EH (cell line): Measurements from ENCODE around the gene BIRC3.
"Not testable (repeated sequence)": the region's sequence is repeated elsewhere in the genome, so short reads cannot be mapped to it uniquely, and the experiment has no call there.

ENCODE experiments used
- DNase-seq: peaks from one replicate; pipeline ENCODE4 v3.0.0-alpha.2; 2015; ENCODE audit warnings: low read depth

Gene BIRC3

GRCh38 chr11:102296757-102297156 lies 20.5 kb upstream of the BIRC3 start:
- DNase-seq = not testable (repeated sequence)

- DNase-seq = not testable (repeated sequence)
Observed at GRCh38 chr11:102300837-102301236, 16.4 kb upstream of the BIRC3 start.

GRCh38 chr11:102302241-102302640 lies 15.0 kb upstream of the BIRC3 start:
- DNase-seq = no peak

GRCh38 chr11:102304686-102305085 lies 12.6 kb upstream of the BIRC3 start:
- DNase-seq = no peak

- no peak for DNase-seq
Observed at GRCh38 chr11:102305352-102306047, 11.8 kb upstream of the BIRC3 start.

GRCh38 chr11:102306048-102306597 lies 11.2 kb upstream of the BIRC3 start:
- DNase-seq = no peak

- DNase-seq = no peak
Observed at GRCh38 chr11:102306817-102307726, 10.2 kb upstream of the BIRC3 start.

GRCh38 chr11:102307727-102308038 lies 9.6 kb upstream of the BIRC3 start:
- DNase-seq = no peak

GRCh38 chr11:102309621-102310541 lies 7.4 kb upstream of the BIRC3 start:
- no peak for DNase-seq

- DNase-seq = peak; percentile 39
Observed at GRCh38 chr11:102312667-102313066, 4.6 kb upstream of the BIRC3 start.

- DNase-seq = no peak
Observed at GRCh38 chr11:102313238-102313940, 3.9 kb upstream of the BIRC3 start.

- DNase-seq = no peak
Observed at GRCh38 chr11:102314784-102315183, 2.5 kb upstream of the BIRC3 start.

GRCh38 chr11:102316346-102316904 lies 859 bp upstream of the BIRC3 start:
- no peak for DNase-seq

- DNase-seq = no peak
Observed at GRCh38 chr11:102317768-102318103, 452 bp downstream of the BIRC3 start.

GRCh38 chr11:102318469-102318868 lies 1.2 kb downstream of the BIRC3 start:
- DNase-seq = peak; percentile 46

- no peak for DNase-seq
Observed at GRCh38 chr11:102319544-102319943, 2.3 kb downstream of the BIRC3 start.

GRCh38 chr11:102320188-102320587 lies 2.9 kb downstream of the BIRC3 start:
- no peak for DNase-seq

- no peak for DNase-seq
Observed at GRCh38 chr11:102320679-102321078, 3.4 kb downstream of the BIRC3 start.

- DNase-seq = no peak
Observed at GRCh38 chr11:102322560-102322959, 5.3 kb downstream of the BIRC3 start.

GRCh38 chr11:102323542-102324251 lies 6.4 kb downstream of the BIRC3 start:
- peak; percentile 86 for DNase-seq

- DNase-seq = no peak
Observed at GRCh38 chr11:102325088-102325487, 7.8 kb downstream of the BIRC3 start.
